Right lobe of liver (tissue), 4 donors: Measurements from ENCODE around the gene PTGR2.

Experiments used
- POLR2A ChIP-seq: fragments of 450-650 bp; IDR thresholded peaks from one replicate; pipeline ENCODE4 v1.6.1; 2017; ENCODE audit warnings: antibody characterized with exemption, mild to moderate bottlenecking
- TF ChIP-seq, protein P1 (sequence below), 4 donors: fragments of 200-600 bp in 3 of 4; fragments of 450-650 bp in 1 of 4; IDR thresholded peaks; one replicate each; pipeline versions ENCODE4 v1.5.1 to v1.8.0; 2016 to 2022; ENCODE audit warnings: antibody characterized with exemption in 4 of 4, mild to moderate bottlenecking in 2 of 4
- donor health status: DM: no; HTN: no; CAD: no.
- donor health status: DM: no; HTN: no; CAD: no.
- donor health status: DM: no; HTN: yes; CAD: no.

DNA sequence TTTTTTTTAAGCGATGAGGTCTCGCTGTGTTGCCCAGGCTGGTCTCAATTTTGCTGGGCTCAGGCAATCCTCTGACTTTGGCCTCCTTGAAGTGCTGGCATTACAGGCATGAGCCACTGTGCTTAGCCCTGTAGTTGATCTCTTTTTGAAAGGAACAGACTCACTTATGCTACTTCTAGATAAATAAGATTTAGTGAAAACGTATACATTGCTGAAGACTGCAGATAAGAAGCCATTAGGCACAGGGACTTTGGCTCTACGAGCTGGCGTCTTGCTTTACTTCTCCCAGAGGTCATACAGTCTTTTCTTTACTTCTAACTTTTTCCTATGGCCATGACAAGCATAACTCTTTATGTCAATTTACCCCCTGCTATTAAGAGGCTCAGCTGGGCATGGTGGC is 9.4 kb downstream of the PTGR2 start:
- no peak for TF ChIP-seq POLR2A
- TF ChIP-seq, protein P1, sequence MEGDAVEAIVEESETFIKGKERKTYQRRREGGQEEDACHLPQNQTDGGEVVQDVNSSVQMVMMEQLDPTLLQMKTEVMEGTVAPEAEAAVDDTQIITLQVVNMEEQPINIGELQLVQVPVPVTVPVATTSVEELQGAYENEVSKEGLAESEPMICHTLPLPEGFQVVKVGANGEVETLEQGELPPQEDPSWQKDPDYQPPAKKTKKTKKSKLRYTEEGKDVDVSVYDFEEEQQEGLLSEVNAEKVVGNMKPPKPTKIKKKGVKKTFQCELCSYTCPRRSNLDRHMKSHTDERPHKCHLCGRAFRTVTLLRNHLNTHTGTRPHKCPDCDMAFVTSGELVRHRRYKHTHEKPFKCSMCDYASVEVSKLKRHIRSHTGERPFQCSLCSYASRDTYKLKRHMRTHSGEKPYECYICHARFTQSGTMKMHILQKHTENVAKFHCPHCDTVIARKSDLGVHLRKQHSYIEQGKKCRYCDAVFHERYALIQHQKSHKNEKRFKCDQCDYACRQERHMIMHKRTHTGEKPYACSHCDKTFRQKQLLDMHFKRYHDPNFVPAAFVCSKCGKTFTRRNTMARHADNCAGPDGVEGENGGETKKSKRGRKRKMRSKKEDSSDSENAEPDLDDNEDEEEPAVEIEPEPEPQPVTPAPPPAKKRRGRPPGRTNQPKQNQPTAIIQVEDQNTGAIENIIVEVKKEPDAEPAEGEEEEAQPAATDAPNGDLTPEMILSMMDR (IDR thresholded peaks at IDR 0.05) = no peak
